Measurements from ENCODE around the gene INSC.

Gene INSC

GRCh38 chr11:15108592-15109130, 6.1 kb upstream of the INSC start:
- Histone ChIP-seq H3K9me3 (ENCODE audit: control extremely low read depth in 1 of 5, control insufficient read depth in 4 of 5, insufficient read depth in 2 of 5, low read depth in 1 of 5, low read length in 4 of 5) (peaks cover 0 to 4% (median 0%) of the 10 kb centered on the region in 5 experiments), H3K27me3 (replicated peaks in 2 of 5; ENCODE audit: control insufficient read depth in 4 of 5, insufficient read depth in 5 of 5, low read length in 4 of 5) (peaks cover 0 to 3% (median 0%) of the 10 kb centered on the region in 5 experiments), H3K27ac (ENCODE audit: insufficient read depth in 1 of 2, low read depth in 1 of 2, low read length in 2 of 2, poor library complexity in 1 of 2, severe bottlenecking in 2 of 2) (no peak overlapping the region), H3K4me1 (ENCODE audit: control extremely low read depth in 1 of 4, control insufficient read depth in 4 of 4, insufficient read depth in 4 of 4, low read length in 3 of 4) (peaks cover 4 to 41% (median 5%) of the 10 kb centered on the region in 4 experiments), H3K36me3 (ENCODE audit: control insufficient read depth in 4 of 4, insufficient read depth in 4 of 4, low read length in 3 of 4) (no peaks in the 10 kb centered on the region), H3K4me3 (ENCODE audit: control insufficient read depth in 1 of 7, extremely low read depth in 1 of 7, insufficient read depth in 4 of 7, low read depth in 2 of 7, low read length in 6 of 7) (no peak overlapping the region)
- CTCF ChIA-PET, result interaction anchor here (1.3 to 2.5 kb wide), 2 partner anchors 30 to 51 kb away, joined by 4 to 6 read pairs; no protein-coding TSS in a partner anchor
- POLR2A ChIA-PET, result no interaction called here
- DNase-seq, result no peak
- 100% methylated on average over 1 of the region's 2 CpGs for WGBS (ENCODE audit: insufficient coverage)

- H3K4me1 ChIP-seq (ENCODE audit: control extremely low read depth in 1 of 4, control insufficient read depth in 4 of 4, insufficient read depth in 4 of 4, low read length in 3 of 4), result peaks cover 8 to 50% (median 13%) of the 10 kb centered on the region in 4 experiments
- CTCF ChIA-PET, result interaction anchor here (2.5 to 3.3 kb wide), 2 partner anchors 8 to 50 kb away, joined by 6 to 29 read pairs; no protein-coding TSS in a partner anchor
- POLR2A ChIA-PET, result no interaction called here
- H3K9me3 ChIP-seq (ENCODE audit: control extremely low read depth in 1 of 5, control insufficient read depth in 4 of 5, insufficient read depth in 2 of 5, low read depth in 1 of 5, low read length in 4 of 5), result no peaks in the 10 kb centered on the region
- H3K27ac ChIP-seq (ENCODE audit: insufficient read depth in 1 of 2, low read depth in 1 of 2, low read length in 2 of 2, poor library complexity in 1 of 2, severe bottlenecking in 2 of 2), result no peak overlapping the region
- 100% methylated on average over 1 of the region's 2 CpGs for WGBS (ENCODE audit: insufficient coverage)
- DNase-seq, result no peak
- H3K4me3 ChIP-seq (ENCODE audit: control insufficient read depth in 1 of 7, extremely low read depth in 1 of 7, insufficient read depth in 4 of 7, low read depth in 2 of 7, low read length in 6 of 7), result no peak overlapping the region
- no peaks in the 10 kb centered on the region for H3K36me3 ChIP-seq (ENCODE audit: control insufficient read depth in 4 of 4, insufficient read depth in 4 of 4, low read length in 3 of 4)
- H3K27me3 ChIP-seq (replicated peaks in 2 of 5; ENCODE audit: control insufficient read depth in 4 of 5, insufficient read depth in 5 of 5, low read length in 4 of 5), result peaks cover 0 to 3% (median 0%) of the 10 kb centered on the region in 5 experiments
Observed at GRCh38 chr11:15109602-15110001, 5.1 kb upstream of the INSC start.

GRCh38 chr11:15111215-15111614, 3.5 kb upstream of the INSC start:
- POLR2A ChIA-PET, result no interaction called here
- H3K4me1 ChIP-seq (ENCODE audit: control extremely low read depth in 1 of 4, control insufficient read depth in 4 of 4, insufficient read depth in 4 of 4, low read length in 3 of 4), result peaks cover 8 to 46% (median 18%) of the 10 kb centered on the region in 4 experiments

GRCh38 chr11:15112131-15112541, 2.6 kb upstream of the INSC start:
- DNase-seq, result no peak

More at GRCh38 chr11:15111215-15111614, 3.5 kb upstream of the INSC start:
- Histone ChIP-seq H3K27ac (ENCODE audit: insufficient read depth in 1 of 2, low read depth in 1 of 2, low read length in 2 of 2, poor library complexity in 1 of 2, severe bottlenecking in 2 of 2) (no peak overlapping the region), H3K27me3 (replicated peaks in 2 of 5; ENCODE audit: control insufficient read depth in 4 of 5, insufficient read depth in 5 of 5, low read length in 4 of 5) (peaks cover 0 to 16% (median 6%) of the 10 kb centered on the region in 5 experiments), H3K4me3 (ENCODE audit: control insufficient read depth in 1 of 7, extremely low read depth in 1 of 7, insufficient read depth in 4 of 7, low read depth in 2 of 7, low read length in 6 of 7) (no peak overlapping the region), H3K9me3 (ENCODE audit: control extremely low read depth in 1 of 5, control insufficient read depth in 4 of 5, insufficient read depth in 2 of 5, low read depth in 1 of 5, low read length in 4 of 5) (no peaks in the 10 kb centered on the region), H3K36me3 (ENCODE audit: control insufficient read depth in 4 of 4, insufficient read depth in 4 of 4, low read length in 3 of 4) (no peaks in the 10 kb centered on the region)
- WGBS (ENCODE audit: insufficient coverage), result 100% methylated on average over 3 of the region's 3 CpGs
- DNase-seq, result no peak
- CTCF ChIA-PET, result interaction anchor here (1.4 to 3.3 kb wide), 3 partner anchors 10 to 96 kb away, joined by 3 to 29 read pairs (median 7); no protein-coding TSS in a partner anchor

GRCh38 chr11:15113381-15113780, 1.3 kb upstream of the INSC start:
- CTCF ChIA-PET, result interaction anchor here (0.6 to 7.6 kb wide), 7 partner anchors 11 to 670 kb away, joined by 3 to 89 read pairs (median 3); no protein-coding TSS in a partner anchor
- H3K4me1 ChIP-seq (ENCODE audit: control extremely low read depth in 1 of 4, control insufficient read depth in 4 of 4, insufficient read depth in 4 of 4, low read length in 3 of 4), result peaks cover 5 to 35% (median 17%) of the 10 kb centered on the region in 4 experiments

More at GRCh38 chr11:15112131-15112541, 2.6 kb upstream of the INSC start:
- Histone ChIP-seq H3K4me3 (ENCODE audit: control insufficient read depth in 1 of 7, extremely low read depth in 1 of 7, insufficient read depth in 4 of 7, low read depth in 2 of 7, low read length in 6 of 7) (no peak overlapping the region), H3K9me3 (ENCODE audit: control extremely low read depth in 1 of 5, control insufficient read depth in 4 of 5, insufficient read depth in 2 of 5, low read depth in 1 of 5, low read length in 4 of 5) (no peaks in the 10 kb centered on the region), H3K36me3 (ENCODE audit: control insufficient read depth in 4 of 4, insufficient read depth in 4 of 4, low read length in 3 of 4) (no peaks in the 10 kb centered on the region), H3K27me3 (replicated peaks in 2 of 5; ENCODE audit: control insufficient read depth in 4 of 5, insufficient read depth in 5 of 5, low read length in 4 of 5) (peaks cover 0 to 19% (median 6%) of the 10 kb centered on the region in 5 experiments), H3K4me1 (ENCODE audit: control extremely low read depth in 1 of 4, control insufficient read depth in 4 of 4, insufficient read depth in 4 of 4, low read length in 3 of 4) (peaks cover 8 to 41% (median 18%) of the 10 kb centered on the region in 4 experiments), H3K27ac (ENCODE audit: insufficient read depth in 1 of 2, low read depth in 1 of 2, low read length in 2 of 2, poor library complexity in 1 of 2, severe bottlenecking in 2 of 2) (no peak overlapping the region)
- ChIA-PET POLR2A (no interaction called here), CTCF (interaction anchor here (1.3 to 3.3 kb wide), 3 partner anchors 11 to 96 kb away, joined by 3 to 29 read pairs (median 7); no protein-coding TSS in a partner anchor)
- WGBS (ENCODE audit: insufficient coverage), result 98% methylated on average over 6 of the region's 8 CpGs

GRCh38 chr11:15115686-15116085, 963 bp downstream of the INSC start:
- WGBS (ENCODE audit: insufficient coverage), result 100% methylated on average over 4 of the region's 5 CpGs
- Histone ChIP-seq H3K4me1 (ENCODE audit: control extremely low read depth in 1 of 4, control insufficient read depth in 4 of 4, insufficient read depth in 4 of 4, low read length in 3 of 4) (peaks cover 5 to 35% (median 17%) of the 10 kb centered on the region in 4 experiments), H3K4me3 (ENCODE audit: control insufficient read depth in 1 of 7, extremely low read depth in 1 of 7, insufficient read depth in 4 of 7, low read depth in 2 of 7, low read length in 6 of 7) (no peak overlapping the region), H3K36me3 (ENCODE audit: control insufficient read depth in 4 of 4, insufficient read depth in 4 of 4, low read length in 3 of 4) (no peaks in the 10 kb centered on the region), H3K27ac (ENCODE audit: insufficient read depth in 1 of 2, low read depth in 1 of 2, low read length in 2 of 2, poor library complexity in 1 of 2, severe bottlenecking in 2 of 2) (no peak overlapping the region), H3K9me3 (ENCODE audit: control extremely low read depth in 1 of 5, control insufficient read depth in 4 of 5, insufficient read depth in 2 of 5, low read depth in 1 of 5, low read length in 4 of 5) (no peaks in the 10 kb centered on the region), H3K27me3 (replicated peaks in 2 of 5; ENCODE audit: control insufficient read depth in 4 of 5, insufficient read depth in 5 of 5, low read length in 4 of 5) (peaks cover 0 to 21% (median 3%) of the 10 kb centered on the region in 5 experiments)
- CTCF ChIA-PET, result interaction anchor here (1.7 to 7.6 kb wide), 3 partner anchors 11 to 208 kb away, joined by 4 to 89 read pairs (median 8); no protein-coding TSS in a partner anchor
- POLR2A ChIA-PET, result no interaction called here
- DNase-seq, result no peak

More at GRCh38 chr11:15113381-15113780, 1.3 kb upstream of the INSC start:
- Histone ChIP-seq H3K27me3 (replicated peaks in 2 of 5; ENCODE audit: control insufficient read depth in 4 of 5, insufficient read depth in 5 of 5, low read length in 4 of 5) (peaks cover 0 to 19% (median 6%) of the 10 kb centered on the region in 5 experiments), H3K9me3 (ENCODE audit: control extremely low read depth in 1 of 5, control insufficient read depth in 4 of 5, insufficient read depth in 2 of 5, low read depth in 1 of 5, low read length in 4 of 5) (no peaks in the 10 kb centered on the region), H3K4me3 (ENCODE audit: control insufficient read depth in 1 of 7, extremely low read depth in 1 of 7, insufficient read depth in 4 of 7, low read depth in 2 of 7, low read length in 6 of 7) (peak overlapping the region in 1 of 7 experiments; percentile 1), H3K27ac (ENCODE audit: insufficient read depth in 1 of 2, low read depth in 1 of 2, low read length in 2 of 2, poor library complexity in 1 of 2, severe bottlenecking in 2 of 2) (no peak overlapping the region), H3K36me3 (ENCODE audit: control insufficient read depth in 4 of 4, insufficient read depth in 4 of 4, low read length in 3 of 4) (no peaks in the 10 kb centered on the region)
- DNase-seq, result peak; percentile 82 to 97 (median 95)
- POLR2A ChIA-PET, result no interaction called here
- 0% methylated on average over 2 of the region's 5 CpGs for WGBS (ENCODE audit: insufficient coverage)

- Histone ChIP-seq H3K9me3 (ENCODE audit: control extremely low read depth in 1 of 5, control insufficient read depth in 4 of 5, insufficient read depth in 2 of 5, low read depth in 1 of 5, low read length in 4 of 5) (no peaks in the 10 kb centered on the region), H3K4me1 (ENCODE audit: control extremely low read depth in 1 of 4, control insufficient read depth in 4 of 4, insufficient read depth in 4 of 4, low read length in 3 of 4) (peaks cover 5 to 28% (median 17%) of the 10 kb centered on the region in 4 experiments), H3K4me3 (ENCODE audit: control insufficient read depth in 1 of 7, extremely low read depth in 1 of 7, insufficient read depth in 4 of 7, low read depth in 2 of 7, low read length in 6 of 7) (no peak overlapping the region), H3K27ac (ENCODE audit: insufficient read depth in 1 of 2, low read depth in 1 of 2, low read length in 2 of 2, poor library complexity in 1 of 2, severe bottlenecking in 2 of 2) (no peak overlapping the region), H3K27me3 (replicated peaks in 2 of 5; ENCODE audit: control insufficient read depth in 4 of 5, insufficient read depth in 5 of 5, low read length in 4 of 5) (peaks cover 0 to 21% (median 3%) of the 10 kb centered on the region in 5 experiments), H3K36me3 (ENCODE audit: control insufficient read depth in 4 of 4, insufficient read depth in 4 of 4, low read length in 3 of 4) (no peaks in the 10 kb centered on the region)
- POLR2A ChIA-PET, result no interaction called here
- CTCF ChIA-PET, result interaction anchor here (1.1 to 7.6 kb wide), 3 partner anchors 15 to 181 kb away, joined by 3 to 89 read pairs (median 4); no protein-coding TSS in a partner anchor
- WGBS (ENCODE audit: insufficient coverage), result 95% methylated on average over 3 of the region's 4 CpGs
- no peak for DNase-seq
Observed at GRCh38 chr11:15117751-15118150, 3.0 kb downstream of the INSC start.
